HG02798 (cell line): ENCODE results near the gene BFSP1.

Experiments
- ATAC-seq: cut with Tn5 transposase; IDR thresholded peaks from one replicate; pipeline ENCODE4 v1.9.1; 2021; ENCODE audit warnings: mild to moderate bottlenecking; ENCODE audit not compliant: unreplicated experiment, poor library complexity

BFSP1 gene

DNA sequence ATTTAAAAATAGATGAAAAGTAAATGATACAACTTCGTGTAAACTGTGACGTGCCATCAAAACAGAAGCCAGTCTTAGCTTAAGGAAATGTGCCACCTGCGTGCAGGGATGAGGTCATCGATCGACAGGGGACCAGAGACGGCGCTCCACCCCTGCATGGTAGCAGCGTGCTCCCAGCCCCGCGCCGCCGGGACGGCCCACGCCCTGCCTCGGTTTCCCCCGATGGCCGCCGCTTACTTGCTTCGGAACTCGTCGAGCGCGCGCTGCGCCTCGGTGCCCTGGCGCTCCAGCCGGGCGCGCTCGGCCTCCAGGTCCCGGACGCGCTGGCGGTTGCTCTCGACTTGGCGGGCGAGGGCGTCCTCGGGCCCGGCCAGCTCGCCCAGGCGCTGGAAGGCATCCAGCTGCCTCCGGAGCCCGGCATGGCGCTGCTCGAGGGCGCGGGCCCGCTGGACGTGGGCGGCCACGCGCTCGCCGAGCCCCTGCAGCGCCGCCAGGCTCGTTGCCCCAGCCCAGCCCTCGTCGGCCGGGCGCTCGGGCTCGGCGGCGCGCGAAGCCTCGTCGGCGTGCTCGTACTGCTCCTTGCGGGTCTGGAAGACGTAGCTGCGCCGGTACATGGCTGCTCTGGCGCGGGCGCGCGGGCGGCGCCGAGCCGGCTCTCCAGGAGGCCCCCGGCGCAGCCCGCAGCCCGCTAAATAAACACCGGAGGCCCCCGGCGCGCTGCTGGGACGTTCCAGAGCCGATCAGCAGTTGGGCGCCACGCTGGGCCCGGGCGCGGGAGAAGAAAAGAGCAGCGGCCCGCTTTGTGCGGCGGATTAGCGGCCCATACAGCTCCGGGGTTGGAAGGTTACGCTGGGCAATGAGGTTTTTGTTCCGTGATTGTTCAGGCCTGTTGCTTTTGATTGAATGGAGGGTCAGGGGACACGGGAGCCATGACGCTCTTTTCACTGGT lies at the start of gene BFSP1:
BFSP1 (minus strand) TSS at position 664 of the 949 bp plus-strand sequence; CDS start at position 614, 50 bp downstream.
- ATAC-seq, result no peak

DNA sequence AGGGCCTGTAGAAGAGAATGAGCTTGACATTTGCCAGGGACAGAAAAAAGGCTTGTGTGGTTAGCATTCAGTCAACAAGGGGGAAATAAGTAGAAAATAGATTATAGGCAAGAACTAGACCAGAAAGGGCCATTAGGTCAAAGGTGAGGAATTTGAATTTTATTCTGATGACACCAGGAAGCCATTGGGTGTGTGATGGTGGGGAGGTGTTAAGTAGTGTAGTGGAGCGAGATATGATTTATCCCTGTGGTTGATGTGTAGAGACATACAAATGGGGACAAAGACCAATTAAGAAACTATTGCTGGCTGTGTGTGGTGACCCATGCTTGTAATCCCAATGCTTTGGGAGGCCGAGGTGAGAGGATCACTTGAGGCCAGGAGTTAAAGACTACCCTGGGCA lies 49.7 kb upstream of the BFSP1 start:
- no peak for ATAC-seq

DNA sequence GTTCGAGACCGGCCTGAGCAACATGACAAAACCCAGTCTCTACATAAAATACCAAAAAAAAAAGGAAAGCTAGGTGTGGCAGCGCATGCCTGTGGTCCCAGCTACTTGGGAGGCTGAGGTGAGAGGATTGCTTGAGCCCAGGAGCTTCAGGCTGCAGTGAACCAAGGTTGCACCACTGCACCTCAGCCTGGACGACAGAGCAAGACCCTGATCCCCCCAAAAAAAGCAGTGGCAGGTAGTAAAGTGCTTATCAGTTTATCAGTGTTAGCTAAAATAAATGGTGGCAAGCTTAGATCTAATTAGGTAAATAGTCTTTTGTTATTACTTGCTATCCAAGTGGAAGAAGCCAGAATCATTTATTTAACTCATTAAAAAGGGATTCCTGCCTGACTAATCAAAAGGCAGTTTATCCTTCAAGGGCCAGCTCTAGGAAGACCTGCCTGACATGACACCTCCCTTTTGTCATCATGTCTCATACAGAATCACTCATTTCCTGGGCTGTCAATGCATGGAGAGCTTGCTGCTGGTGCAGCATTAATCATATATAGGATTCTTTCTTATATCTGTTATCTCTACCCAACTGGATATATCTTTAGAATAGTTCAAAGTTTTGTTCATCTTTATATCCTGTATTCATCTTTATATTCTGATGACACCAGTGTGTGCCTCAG lies 48.3 kb upstream of the BFSP1 start:
- ATAC-seq, result no peak

DNA sequence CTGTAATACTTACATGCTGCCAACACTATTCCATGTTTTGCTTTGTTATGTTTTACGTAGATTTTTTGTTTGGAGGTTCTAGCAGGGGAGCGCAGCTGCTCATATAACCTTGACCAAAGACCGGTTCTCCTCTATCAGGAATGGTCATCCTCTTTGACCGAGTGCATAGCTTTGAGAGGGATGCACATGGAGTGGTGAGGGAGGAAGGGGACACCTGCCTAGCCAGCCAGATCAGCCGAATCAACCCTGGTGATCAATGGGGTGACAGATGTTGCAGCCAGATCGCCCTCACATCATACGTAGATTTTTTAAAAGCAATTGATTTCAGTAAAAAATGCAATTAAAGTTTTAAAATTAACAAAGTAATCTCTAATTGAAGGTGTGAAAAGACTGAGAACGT lies 45.0 kb upstream of the BFSP1 start:
- no peak for ATAC-seq

DNA sequence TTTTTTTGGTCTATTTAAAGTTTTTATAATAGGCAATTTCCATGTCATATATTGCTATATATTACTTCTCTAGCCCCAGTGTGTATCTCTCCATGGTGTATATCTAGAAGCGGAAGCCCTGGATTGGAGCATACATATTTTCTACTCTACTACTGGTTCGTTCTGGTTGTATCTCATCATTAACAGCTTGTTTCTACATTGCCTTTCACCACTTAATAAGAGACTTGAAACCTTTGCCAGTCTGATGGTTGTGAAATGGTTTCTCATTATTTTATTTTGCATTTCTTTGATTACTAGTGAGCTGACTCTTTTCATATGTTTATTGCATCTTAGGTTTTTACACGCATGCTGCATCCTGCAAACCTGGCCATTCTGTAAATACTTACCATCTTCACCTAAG lies 42.3 kb upstream of the BFSP1 start:
- ATAC-seq, result no peak

DNA sequence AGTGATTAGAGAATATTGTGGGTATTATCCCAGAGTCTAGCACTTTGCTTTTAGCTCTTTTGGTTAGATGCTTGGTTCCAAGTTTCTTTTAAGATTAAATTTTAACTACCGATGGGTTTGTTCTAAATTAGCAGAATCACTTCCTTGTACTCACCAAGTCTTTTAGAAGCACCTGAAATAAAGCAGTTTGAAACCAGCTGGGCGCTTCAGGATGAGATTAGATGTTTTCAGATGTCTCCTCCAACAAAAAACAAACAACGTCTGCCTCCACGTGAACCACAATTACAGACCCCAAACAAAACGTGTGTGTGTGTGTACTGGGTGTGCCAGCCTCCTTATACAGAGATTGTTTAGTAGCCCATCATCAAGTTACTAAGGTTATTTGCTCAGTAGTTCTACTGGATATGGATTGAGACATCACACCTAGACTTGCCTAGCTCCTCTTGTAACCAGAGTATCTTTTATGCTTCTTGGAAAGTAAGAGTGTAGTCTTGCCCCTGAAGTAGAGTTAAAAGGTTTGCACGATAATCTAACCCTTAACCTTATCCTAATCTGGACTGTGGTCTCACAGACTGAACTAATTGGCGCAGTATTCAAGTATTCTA lies 41.0 kb upstream of the BFSP1 start:
- ATAC-seq, result no peak

DNA sequence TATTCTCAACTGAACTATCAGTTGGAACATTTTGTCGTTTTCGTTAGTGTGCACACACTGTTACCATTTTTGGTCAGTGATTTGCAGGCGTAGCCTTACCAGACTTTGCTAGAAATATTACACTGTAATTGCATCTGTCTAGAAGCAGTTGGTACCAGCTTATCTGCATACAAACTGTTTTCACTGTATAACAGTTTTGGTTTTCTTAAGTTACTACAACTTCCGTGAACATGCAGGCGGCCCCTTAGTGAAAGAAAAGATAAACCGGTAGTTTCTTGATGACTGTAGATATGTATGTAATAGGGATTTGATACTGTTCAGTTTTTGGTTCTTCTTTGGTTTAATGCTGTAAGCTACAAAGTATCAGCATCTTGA lies 40.0 kb upstream of the BFSP1 start:
- peak; percentile 30 for ATAC-seq

DNA sequence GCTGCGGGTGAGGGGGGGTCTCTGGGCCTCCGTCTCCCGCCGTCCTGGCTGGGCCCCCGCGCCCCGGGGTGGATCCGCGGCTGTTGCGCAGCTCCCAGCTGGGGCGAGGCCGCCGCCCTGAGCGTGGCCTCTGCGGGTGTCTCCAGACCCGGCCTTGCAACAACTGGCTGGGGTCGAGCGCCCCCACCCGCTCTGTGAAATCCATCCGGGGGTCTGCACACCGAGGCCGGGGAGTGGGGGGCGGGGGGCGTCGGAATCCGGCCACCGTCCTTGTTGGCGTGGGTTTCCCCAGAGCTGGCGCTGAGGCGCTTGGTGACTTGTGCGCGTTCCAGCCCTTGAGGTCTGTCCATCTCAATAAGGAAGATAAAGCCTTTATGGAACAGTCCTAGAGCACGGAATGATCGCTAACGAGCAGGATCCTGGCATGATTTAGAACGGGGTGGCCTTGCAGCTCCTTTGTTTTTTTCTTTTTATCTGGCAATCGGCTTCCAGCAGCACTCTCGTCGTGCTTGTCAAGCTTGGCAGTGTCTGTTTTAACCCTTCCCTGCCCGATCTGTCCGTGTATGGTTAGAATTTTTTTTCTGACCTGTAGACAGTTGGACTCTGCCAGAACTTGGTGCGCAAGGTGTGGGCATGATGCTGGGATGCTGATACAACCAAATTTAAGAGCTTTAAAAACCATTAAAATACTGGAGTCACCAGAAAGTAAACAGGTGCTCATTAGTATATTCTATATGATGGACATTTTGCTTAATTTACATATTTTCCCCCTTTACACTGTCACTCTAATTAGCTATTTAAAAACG lies 39.4 kb upstream of the BFSP1 start:
- peak; percentile 37 for ATAC-seq

DNA sequence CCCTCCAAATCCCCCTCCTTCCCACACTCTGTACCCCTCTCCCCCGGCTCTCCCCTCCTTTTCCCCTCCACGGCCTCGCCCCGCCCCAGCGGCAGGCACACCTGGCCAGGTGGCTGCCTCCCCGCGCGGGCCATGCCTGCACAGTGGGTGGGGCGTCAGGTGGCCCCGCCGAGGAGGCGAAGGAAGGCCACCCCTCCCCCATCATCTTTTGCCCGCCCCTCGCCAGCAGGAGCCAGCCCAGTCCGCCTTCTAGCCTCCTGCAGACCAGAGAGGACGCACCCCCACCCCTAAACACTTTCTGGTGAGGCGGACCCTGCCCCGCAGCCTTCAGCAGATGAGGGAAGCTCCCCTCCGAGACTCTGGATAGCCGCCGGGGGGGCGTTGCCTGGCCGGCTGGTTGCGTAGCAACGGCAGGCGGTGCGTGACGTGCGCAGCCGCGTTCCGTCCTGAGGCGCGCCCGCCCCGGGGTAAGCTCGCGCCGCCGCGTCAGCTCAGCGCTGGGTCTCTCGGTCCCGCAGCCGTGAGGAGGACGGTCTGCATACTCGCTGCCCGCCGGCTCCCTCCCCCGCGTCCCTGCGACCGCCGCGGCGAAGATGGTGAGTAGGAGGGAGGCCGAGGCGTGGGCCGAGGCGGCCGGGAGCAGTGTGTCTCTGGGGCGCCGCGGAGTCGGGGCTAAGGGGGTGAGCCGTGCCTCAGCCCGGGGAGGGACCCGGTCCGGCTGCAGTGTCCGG lies 38.6 kb upstream of the BFSP1 start, which contains the start of gene DSTN:
DSTN (plus strand) TSS at position 460 of the 731 bp plus-strand sequence; CDS start at position 594, 134 bp downstream.
- ATAC-seq, result peak; percentile 94

DNA sequence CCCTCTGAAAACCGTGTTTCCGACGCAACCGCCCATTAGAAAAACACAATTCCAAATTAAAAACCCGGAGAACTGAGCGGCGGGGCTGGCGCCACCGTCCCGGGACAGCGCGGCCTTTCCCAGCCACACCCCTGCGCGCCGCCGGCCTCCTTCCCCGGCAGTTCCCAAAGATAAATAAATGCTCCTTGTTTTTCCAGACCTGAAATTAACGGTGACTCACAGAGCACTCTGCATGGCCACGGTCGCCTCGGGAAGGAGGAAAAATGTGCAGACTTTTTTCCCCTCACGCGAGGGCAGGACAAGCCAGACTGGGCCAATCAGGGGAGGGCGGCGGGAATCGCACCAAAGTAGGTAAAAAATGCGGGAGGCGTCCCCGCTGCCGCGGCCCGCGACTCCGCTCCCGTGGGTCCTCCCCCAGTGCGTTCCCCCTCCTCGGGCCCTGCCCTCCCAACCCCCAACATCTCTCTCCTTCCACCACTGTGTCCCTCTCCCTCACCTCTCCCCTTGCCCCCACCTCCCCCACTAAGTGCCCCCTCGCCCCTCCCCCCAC lies 37.9 kb upstream of the BFSP1 start:
- ATAC-seq, result no peak

DNA sequence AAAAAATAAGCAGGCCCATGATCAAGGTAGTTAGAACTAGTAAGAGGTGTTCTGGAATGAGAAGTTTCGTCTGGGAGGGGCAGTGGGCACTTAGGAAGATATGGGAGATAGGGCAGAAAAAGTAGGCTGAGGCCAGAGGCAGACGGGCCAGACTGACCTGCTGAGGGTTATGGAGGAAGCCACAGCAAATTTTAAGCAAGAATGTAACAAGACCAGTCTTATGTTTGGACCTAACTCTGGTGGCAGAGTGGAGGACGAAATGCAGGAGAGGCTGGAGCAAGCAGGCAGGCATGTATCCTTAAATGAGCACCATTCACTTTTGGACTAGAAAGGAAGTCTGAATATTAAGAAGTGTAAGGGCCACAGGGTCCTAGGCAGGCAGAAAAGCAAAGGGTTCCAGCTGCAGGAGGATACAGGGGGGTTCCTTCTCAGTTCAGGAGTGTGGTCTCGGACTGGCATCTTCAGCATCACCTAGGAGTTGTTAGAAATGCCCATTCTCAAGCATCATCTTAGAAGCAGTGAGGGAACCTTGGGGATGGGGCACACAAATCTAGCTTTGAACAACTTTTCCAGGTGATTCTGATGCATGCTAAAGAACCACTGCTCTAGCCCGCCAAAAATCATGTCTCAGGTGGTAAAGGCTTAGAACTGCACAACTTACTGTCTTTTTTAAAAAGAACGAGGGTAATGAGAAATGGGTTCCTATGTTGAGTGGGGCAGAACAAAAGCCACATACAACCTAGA lies 37.0 kb upstream of the BFSP1 start:
- ATAC-seq, result no peak

DNA sequence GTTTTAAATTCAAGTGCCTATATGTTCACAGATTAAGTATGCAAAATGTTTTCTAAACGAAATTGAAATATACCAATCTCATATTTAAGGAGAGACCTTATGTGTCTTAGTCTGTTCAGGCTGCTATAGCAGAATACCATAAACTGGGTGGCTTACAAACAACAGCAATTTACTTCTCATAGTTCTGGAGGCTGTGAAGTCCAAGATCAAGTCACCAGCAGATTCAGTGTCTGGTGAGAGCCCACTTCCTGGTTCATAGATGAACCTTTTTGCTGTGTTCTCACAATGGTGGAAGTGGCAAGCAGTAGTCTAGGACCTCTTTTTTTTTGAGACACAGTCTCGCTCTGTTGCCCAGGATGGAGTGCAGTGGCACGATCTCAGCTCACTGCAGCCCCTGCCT lies 35.2 kb upstream of the BFSP1 start:
- ATAC-seq, result no peak

DNA sequence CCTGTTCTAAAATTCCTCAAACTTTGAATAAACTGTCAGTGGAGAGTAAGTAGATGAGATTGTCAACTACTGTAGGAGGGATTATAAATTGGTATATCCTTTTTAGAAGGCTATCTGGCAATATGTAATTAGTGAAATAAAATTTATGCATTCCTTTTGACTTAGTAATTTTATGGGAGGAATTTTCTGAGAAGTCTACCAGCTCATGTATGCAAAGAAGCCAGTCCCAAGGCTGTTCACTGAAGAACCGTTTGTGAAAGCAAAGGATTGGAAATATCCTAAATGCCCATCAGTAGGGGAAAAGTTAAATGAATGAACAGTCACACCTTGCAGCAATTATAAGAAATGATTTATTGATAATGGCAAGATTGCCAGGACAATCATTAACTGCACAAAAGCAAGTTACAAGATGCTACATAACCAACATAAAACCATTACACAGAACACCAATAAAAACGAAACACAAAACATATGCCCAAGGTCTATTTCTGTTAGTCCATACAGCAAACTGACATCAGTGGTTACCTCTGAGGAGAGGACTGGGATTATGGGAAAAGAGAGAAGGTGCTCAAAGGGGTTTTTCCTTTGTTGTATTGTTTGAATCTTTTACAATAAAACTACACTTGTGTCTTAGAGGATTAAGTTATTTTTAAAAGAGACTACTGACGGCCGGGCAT lies 34.1 kb upstream of the BFSP1 start:
- ATAC-seq, result no peak

DNA sequence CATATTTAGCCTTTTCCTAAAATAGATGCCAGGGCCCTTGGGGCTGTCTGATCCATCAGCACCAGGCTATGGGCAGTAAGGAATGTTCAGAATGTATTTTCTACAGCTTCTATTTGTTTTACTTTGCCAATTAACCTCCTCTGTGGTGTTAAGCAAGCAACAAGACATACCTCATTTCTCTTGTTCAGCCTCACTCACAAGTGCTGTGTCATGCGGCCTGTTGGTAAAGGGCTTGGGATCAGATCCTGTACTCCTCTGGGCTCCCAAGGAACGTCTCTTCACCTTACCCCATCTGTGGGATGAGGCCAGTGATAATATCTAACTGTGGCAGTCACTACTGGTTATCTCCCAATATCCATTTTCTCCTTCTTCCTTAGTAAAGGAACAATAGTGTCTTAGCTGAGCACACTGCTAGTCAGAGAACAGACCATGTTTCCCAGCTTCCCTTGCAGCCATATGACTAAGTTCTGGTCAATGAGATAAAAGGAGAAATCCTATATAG lies 31.7 kb upstream of the BFSP1 start:
- ATAC-seq, result no peak

DNA sequence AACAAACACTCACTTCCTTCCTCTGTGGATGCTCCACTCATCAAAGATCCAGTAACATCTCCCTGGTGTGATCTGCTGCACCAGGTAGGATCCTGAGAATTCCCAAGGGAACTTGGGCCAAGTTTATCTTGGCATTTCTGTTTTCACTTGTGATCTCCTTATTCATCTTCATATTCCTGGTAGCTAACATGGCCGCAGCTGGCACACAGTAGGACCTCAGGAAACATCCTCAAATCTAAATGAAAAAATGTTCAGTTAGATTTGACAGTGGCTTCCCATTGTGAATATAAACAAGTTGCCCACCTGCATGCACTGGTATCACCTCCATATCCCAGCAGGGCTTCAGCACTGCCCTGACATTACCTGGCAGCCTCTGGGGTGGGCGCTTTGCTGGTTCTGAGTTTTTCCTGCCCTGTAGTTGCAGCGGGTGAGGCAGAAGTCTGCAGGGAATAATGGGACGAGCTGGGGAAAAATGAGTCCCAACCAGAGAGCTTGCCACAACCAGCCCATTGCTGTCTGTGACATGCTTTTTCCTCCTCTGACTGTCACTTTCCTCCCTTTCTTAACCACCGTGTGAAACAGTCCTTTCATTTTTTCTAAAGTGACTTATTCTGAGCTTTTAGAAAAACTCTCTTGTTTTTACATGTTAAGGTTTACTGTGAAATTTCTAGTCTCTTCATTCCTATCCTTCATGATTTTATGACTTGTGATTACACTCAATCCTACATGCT lies 29.3 kb upstream of the BFSP1 start:
- no peak for ATAC-seq

DNA sequence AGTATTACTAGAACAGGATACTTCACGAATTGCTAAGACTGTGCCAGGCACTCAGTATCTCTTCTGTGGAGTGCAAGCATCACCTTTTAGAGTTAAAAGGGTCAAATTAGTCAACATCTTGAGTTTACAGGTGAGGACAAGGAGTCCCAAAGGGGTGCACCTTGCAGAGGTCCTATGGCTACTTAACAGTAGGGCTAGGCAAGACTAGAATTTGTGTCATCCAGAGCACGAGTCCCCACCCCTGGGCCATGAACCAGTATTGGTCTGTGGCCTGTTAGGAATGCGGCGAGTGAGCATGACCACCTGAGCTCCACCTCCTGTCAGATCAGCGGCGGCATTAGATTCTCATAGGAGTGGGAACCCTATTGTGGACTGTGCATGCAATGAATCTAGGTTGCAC lies 28.2 kb upstream of the BFSP1 start:
- ATAC-seq, result no peak

DNA sequence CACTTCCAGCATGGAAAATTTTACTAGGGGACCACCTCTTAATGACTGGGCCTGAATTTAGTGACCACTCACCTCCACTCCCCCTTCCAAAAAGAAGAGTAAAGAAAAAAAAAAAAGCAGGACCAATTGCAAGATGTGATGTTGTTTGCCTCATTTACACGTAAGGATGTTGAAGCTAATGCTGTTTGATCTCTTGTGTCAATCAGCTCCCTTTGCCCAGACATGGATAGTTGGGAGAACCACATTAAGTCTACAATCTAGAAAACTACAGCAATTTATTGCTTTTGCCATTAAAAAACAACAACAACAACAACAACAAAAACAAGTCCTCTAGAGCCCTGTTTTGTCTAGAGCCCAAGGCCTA lies 27.7 kb upstream of the BFSP1 start:
- no peak for ATAC-seq
